Transverse colon (tissue), 4 donors: ENCODE data around the gene TALDO1. TPM values are rescaled to one million over a fixed set of nuclear protein-coding genes. Genes with fewer than 3 reads are reported as not detected.

Experiments used
- DNase-seq: peaks from one replicate; pipeline ENCODE4 v3.0.0-alpha.2; 2019
- H3K27ac ChIP-seq, 4 donors: fragments of 200-600 bp; sonication (generic); 2 replicates each; pipeline ENCODE4 v1.5.1; 2016 to 2018; ENCODE audit warnings: inconsistent platforms in 4 of 4
- H3K27me3 ChIP-seq: fragments of 200-600 bp; sonication (generic); 2 replicates; pipeline ENCODE4 v1.5.1; 2017; ENCODE audit warnings: inconsistent platforms
- H3K36me3 ChIP-seq, 4 donors: fragments of 200-600 bp; sonication (generic); 2 replicates each; pipeline ENCODE4 v1.5.1; 2017 to 2019; ENCODE audit warnings: inconsistent platforms in 4 of 4
- H3K4me1 ChIP-seq, 4 donors: fragments of 200-600 bp; sonication (generic); 2 replicates each; pipeline ENCODE4 v1.5.1; 2017 to 2020; ENCODE audit warnings: inconsistent platforms in 4 of 4
- H3K4me3 ChIP-seq, 4 donors: fragments of 200-600 bp; sonication (generic); 1 replicate in 1 of 4; 2 replicates in 3 of 4; pipeline versions ENCODE4 v1.5.1 to v1.6.1; 2017 to 2019; ENCODE audit warnings: inconsistent platforms in 4 of 4
- H3K9me3 ChIP-seq, 2 donors: fragments of 200-600 bp; sonication (generic); 2 replicates each; pipeline ENCODE4 v1.5.1; 2017 to 2019; ENCODE audit warnings: inconsistent platforms in 2 of 2
- CTCF ChIP-seq, 5 experiments: fragments of 200-600 bp in 3 of 5; fragments of 450-650 bp in 2 of 5; sonication (generic) in 3 of 5; IDR thresholded peaks; 1 replicate in 2 of 5; 2 replicates in 3 of 5; pipeline ENCODE4 v1.5.1; 2016 to 2017; ENCODE audit warnings: antibody characterized with exemption in 5 of 5, inconsistent platforms in 3 of 5, mild to moderate bottlenecking in 2 of 5, moderate library complexity in 1 of 5
- EP300 ChIP-seq: sonication (generic); formaldehyde crosslinking; IDR thresholded peaks from one replicate; pipeline ENCODE4 v1.6.1; 2017; ENCODE audit warnings: antibody characterized with exemption, low read depth
- POLR2A ChIP-seq: fragments of 450-650 bp; IDR thresholded peaks from one replicate; pipeline ENCODE4 v1.6.1; 2016; ENCODE audit warnings: antibody characterized with exemption, mild to moderate bottlenecking, moderate library complexity
- POLR2AphosphoS5 ChIP-seq, 3 donors: sonication (generic); formaldehyde crosslinking; IDR thresholded peaks; one replicate each; pipeline ENCODE4 v1.6.1; 2016; ENCODE audit warnings: antibody characterized with exemption in 3 of 3
- WGBS, 2 donors: methylation state at CpG; one replicate each; pipeline ENCODE4 v1.1.5; 2018; ENCODE audit warnings: low coverage in 1 of 2; 5-methylcytosine and 5-hydroxymethylcytosine counted together
- in situ Hi-C, 4 donors: fragments of 200-750 bp; cut with MboI; loops; one replicate each; pipeline versions ENCODE4 v1.15.0 to v1.15.1; 2017; ENCODE audit warnings: low sequenced_read_pairs in 3 of 4, low pct_ligation_motif_present in 1 of 4, low pct_unique_long_range_greater_than_20kb in 1 of 4
- intact Hi-C: fragments of 100-400 bp; cut with DNase I; formaldehyde crosslinking; loops from one replicate; pipeline ENCODE4 v1.15.1; 2023; ENCODE audit warnings: low total_unique reads
- total RNA-seq, 4 donors: library from RNA; depleted of rRNA; stranded (reverse); fragments of >200 nt; gene quantifications; one replicate each; pipeline ENCODE4 v1.1.0, GENCODE V29; 2016

The TALDO1 gene
- total RNA-seq, 4 donors from 2014 or later: 124 to 164 (median 141) TPM

DNA sequence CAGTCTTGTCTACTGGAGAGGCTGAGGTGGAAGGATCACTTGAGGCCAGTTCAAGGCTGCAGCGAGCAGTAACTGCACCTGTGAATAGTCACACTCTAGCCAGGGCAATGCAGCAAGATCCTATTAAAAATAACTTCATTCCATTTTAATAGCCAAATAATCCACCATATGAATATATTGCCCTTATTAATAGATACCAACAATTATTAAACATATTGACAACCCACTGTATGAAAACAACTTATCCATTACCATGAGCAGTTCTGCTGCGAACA, 19.6 kb downstream of the TALDO1 start:
- H3K36me3 ChIP-seq: peaks cover 0 to 30% (median 11%) of the 10 kb centered on the region in 4 donors
- in situ Hi-C loops: no loop called here

DNA sequence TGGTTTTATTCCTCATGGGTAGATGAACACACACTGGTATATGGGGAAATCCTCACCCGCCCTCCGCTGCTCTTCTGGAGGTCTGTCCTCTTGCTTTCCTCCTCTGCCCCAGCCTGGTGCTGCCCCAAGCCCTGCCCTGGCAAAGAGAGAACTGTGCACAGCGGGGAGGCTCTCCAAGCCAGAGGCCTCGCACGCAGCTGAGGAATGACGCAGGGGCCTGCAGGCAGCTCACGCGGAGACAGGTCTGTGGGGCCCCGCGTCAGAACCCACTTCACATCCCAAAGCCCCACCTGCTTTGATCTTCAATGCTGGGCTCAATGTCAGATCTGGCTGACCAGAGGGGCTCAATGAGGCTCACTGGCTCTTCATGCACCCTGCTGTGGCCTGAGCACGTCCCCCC, 20.0 kb downstream of the TALDO1 start:
- Histone ChIP-seq H3K36me3 (peaks cover 0 to 30% (median 11%) of the 10 kb centered on the region in 4 donors), H3K27me3 (no peaks in the 10 kb centered on the region), H3K4me1 (peaks cover 3 to 12% (median 11%) of the 10 kb centered on the region in 4 donors), H3K4me3 (no peak overlapping the region), H3K9me3 (no peaks in the 10 kb centered on the region), H3K27ac (no peak overlapping the region)
- in situ Hi-C loops (no loop called here), intact Hi-C loops (no loop called here)
- DNase-seq: no peak
- WGBS, 2 donors: 95 to 100% methylated on average over 1 to 11 of the region's 11 CpGs
- no peak for TF ChIP-seq EP300
- TF ChIP-seq CTCF (IDR thresholded peaks at IDR 0.05): no peak
- TF ChIP-seq POLR2A: no peak
- no peak for TF ChIP-seq POLR2AphosphoS5 (IDR thresholded peaks at IDR 0.05)

More for the DNA sequence above, 19.6 kb downstream of the TALDO1 start:
- Histone ChIP-seq H3K27me3 (no peaks in the 10 kb centered on the region), H3K4me1 (peaks cover 3 to 13% (median 11%) of the 10 kb centered on the region in 4 donors), H3K4me3 (no peak overlapping the region), H3K9me3 (no peaks in the 10 kb centered on the region), H3K27ac (no peak overlapping the region)
- 69 to 98% methylated on average over 2 of the region's 2 CpGs for WGBS, 2 donors
- intact Hi-C loops: no loop called here
- DNase-seq: no peak
- no peak for TF ChIP-seq EP300
- no peak for TF ChIP-seq POLR2A
- no peak for TF ChIP-seq POLR2AphosphoS5 (IDR thresholded peaks at IDR 0.05)

GRCh38 chr11:769887-770641, 22.8 kb downstream of the TALDO1 start:
- Histone ChIP-seq H3K4me3 (no peak overlapping the region), H3K9me3 (no peaks in the 10 kb centered on the region), H3K4me1 (peaks cover under 1 to 3% (median 2%) of the 10 kb centered on the region in 4 donors), H3K36me3 (peaks cover 0 to 16% (median under 1%) of the 10 kb centered on the region in 4 donors), H3K27me3 (no peaks in the 10 kb centered on the region), H3K27ac (no peak overlapping the region)
- intact Hi-C loops: no loop called here
- WGBS, 2 donors: 92% methylated on average over 23 of the region's 23 CpGs; no CpG with 5 or more reads in 1 of the 2 donors
- no peak for TF ChIP-seq POLR2AphosphoS5 (IDR thresholded peaks at IDR 0.05)
- TF ChIP-seq EP300: no peak
- TF ChIP-seq CTCF (IDR thresholded peaks at IDR 0.05): no peak
- TF ChIP-seq POLR2A: no peak
- DNase-seq: no peak
- in situ Hi-C loops: no loop called here

DNA sequence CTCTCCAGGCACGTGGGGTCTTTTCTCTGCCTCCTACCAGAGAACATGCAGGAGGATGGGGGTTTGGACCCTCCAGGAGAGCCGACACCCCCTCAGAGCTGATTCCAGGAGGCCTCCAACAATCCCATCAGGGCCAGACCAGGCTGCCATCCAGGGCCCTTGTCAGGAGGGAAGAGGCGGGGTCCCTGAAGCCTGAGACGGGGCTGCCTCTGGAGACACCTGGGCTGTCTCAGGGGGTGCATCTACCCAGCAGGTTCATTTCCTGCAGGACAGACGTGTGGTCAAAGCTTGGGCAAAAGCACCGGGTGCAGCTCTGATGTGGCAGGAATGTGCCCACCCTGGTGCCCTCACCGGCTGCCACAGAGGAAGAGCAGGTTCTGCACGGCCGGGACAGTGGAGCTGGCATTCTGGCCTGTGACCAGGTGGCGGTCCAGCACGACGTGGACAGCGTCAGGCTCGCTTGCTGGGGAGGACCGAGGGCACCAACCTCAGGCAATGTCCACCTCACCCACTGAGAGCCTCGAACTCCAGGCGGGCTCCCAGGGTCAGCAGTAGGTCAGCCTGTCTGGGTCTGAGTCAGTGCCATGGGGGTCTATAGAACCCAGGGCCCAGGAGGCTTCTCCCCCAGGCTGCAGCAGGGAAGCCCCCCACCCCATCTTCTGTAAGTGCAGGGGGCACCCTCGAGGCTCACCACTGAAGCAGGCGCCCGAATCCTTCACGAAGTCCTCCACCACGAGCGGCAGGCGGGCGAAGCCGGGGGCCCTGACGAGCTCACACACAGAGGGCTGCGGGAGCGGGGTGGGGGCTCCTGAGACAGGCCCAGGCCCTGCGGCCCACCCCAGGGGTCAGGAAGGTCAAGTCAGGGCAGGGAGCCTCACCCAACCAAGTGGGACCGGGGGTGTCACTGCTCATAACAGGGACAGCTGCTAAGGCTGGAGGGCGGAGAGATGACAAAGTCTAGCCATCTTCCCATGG, 23.7 kb downstream of the TALDO1 start:
- no peak for TF ChIP-seq POLR2AphosphoS5 (IDR thresholded peaks at IDR 0.05)
- TF ChIP-seq POLR2A: no peak
- TF ChIP-seq EP300: no peak
- no peak for TF ChIP-seq CTCF (IDR thresholded peaks at IDR 0.05)
- intact Hi-C loops (no loop called here), in situ Hi-C loops (no loop called here)
- 95% methylated on average over 32 of the region's 32 CpGs; no CpG with 5 or more reads in 1 of the 2 donors for WGBS, 2 donors
- Histone ChIP-seq H3K4me3 (no peak overlapping the region), H3K27me3 (no peaks in the 10 kb centered on the region), H3K36me3 (peaks cover 0 to 16% (median 0%) of the 10 kb centered on the region in 4 donors), H3K27ac (no peak overlapping the region), H3K4me1 (peaks cover 9 to 12% (median 10%) of the 10 kb centered on the region in 4 donors), H3K9me3 (no peaks in the 10 kb centered on the region)
- DNase-seq: no peak
